SK-N-SH (cell line): Measurements from ENCODE around the gene PODN. TPM values are rescaled to one million over a fixed set of nuclear protein-coding genes. Genes with fewer than 3 reads are reported as not detected.

Source experiments
- CTCF ChIA-PET: fragments of 300-600, 350-600 bp; formaldehyde crosslinking; extraction: SDS; loops from one replicate; lab custom pipeline; 2021; lab: Yijun Ruan, JAX
- POLR2A ChIA-PET: fragments of 350-600 bp; sonication (Branson Sonifier 250); formaldehyde crosslinking; extraction: SDS; loops from one replicate; lab custom pipeline; 2020; ENCODE audit warnings: antibody characterized with exemption, inconsistent platforms; lab: Yijun Ruan, JAX
- DNase-seq: peaks from one replicate; pipeline ENCODE4 v3.0.0; 2012
- H2AFZ ChIP-seq: fragments of 200-600 bp; sonication (generic); 2 replicates; pipeline ENCODE4 v1.8.1; 2016; ENCODE audit warnings: antibody characterized with exemption, mild to moderate bottlenecking, low read depth
- H3F3A ChIP-seq: fragments of 200-600 bp; sonication (generic); replicated peaks from 2 replicates; pipeline ENCODE3; 2016; ENCODE audit warnings: antibody characterized with exemption, mild to moderate bottlenecking; ENCODE audit not compliant: insufficient read depth
- H3K27ac ChIP-seq, 2 experiments: fragments of 200-500 bp in 1 of 2; fragments of 200-600 bp in 1 of 2; sonication (Bioruptor generic) in 1 of 2; sonication (generic), shearing (Covaris generic) in 1 of 2; 2 replicates each; pipeline versions ENCODE4 v1.5.1 to v1.6.1; 2014 to 2016; ENCODE audit warnings: low read depth in 2 of 2, inconsistent platforms in 1 of 2, low read length in 1 of 2, mild to moderate bottlenecking in 1 of 2, mixed read lengths in 1 of 2
- H3K27me3 ChIP-seq: fragments of 200-600 bp; sonication (generic), shearing (Covaris generic); 2 replicates; pipeline ENCODE4 v1.6.1; 2016; ENCODE audit warnings: mixed run types; ENCODE audit not compliant: insufficient read depth
- H3K36me3 ChIP-seq, 2 experiments: fragments of 200-500 bp in 1 of 2; fragments of 200-600 bp in 1 of 2; sonication (Bioruptor generic) in 1 of 2; sonication (generic) in 1 of 2; replicated peaks in 1 of 2; 2 replicates each; pipeline versions ENCODE3 to v1.5.1; 2014 to 2016; ENCODE audit warnings: low read length in 1 of 2, mild to moderate bottlenecking in 1 of 2; ENCODE audit not compliant: insufficient read depth in 2 of 2, control insufficient read depth in 1 of 2
- H3K4me1 ChIP-seq, 2 experiments: fragments of 200-500 bp in 1 of 2; fragments of 200-600 bp in 1 of 2; sonication (Bioruptor generic) in 1 of 2; sonication (generic), shearing (Covaris generic) in 1 of 2; 2 replicates each; pipeline versions ENCODE4 v1.5.1 to v1.6.1; 2014 to 2016; ENCODE audit warnings: low read depth in 1 of 2, low read length in 1 of 2, mixed run types in 1 of 2; ENCODE audit not compliant: insufficient read depth in 2 of 2, control insufficient read depth in 1 of 2
- H3K4me2 ChIP-seq: fragments of 200-600 bp; sonication (generic), shearing (Covaris generic); 2 replicates; pipeline ENCODE4 v1.6.1; 2017; ENCODE audit warnings: mixed run types
- H3K4me3 ChIP-seq, 2 experiments: fragments of 200-500 bp in 1 of 2; fragments of 200-600 bp in 1 of 2; sonication (Bioruptor generic) in 1 of 2; sonication (generic), shearing (Covaris generic) in 1 of 2; 2 replicates each; pipeline versions ENCODE4 v1.5.1 to v1.8.1; 2014 to 2016; ENCODE audit warnings: low read depth in 2 of 2, inconsistent platforms in 1 of 2, low read length in 1 of 2, mild to moderate bottlenecking in 1 of 2, mixed read lengths in 1 of 2, moderate library complexity in 1 of 2
- H3K79me2 ChIP-seq: fragments of 200-600 bp; sonication (generic); 2 replicates; pipeline ENCODE4 v1.8.1; 2017; ENCODE audit warnings: mild to moderate bottlenecking; ENCODE audit not compliant: insufficient read depth
- H3K9ac ChIP-seq: fragments of 200-600 bp; sonication (generic); 2 replicates; pipeline ENCODE4 v1.6.1; 2017; ENCODE audit warnings: mixed run types
- H3K9me2 ChIP-seq: fragments of 200-600 bp; sonication (generic); 2 replicates; pipeline ENCODE4 v1.6.1; 2017; ENCODE audit warnings: mixed run types
- H3K9me3 ChIP-seq: fragments of 200-600 bp; sonication (generic); 2 replicates; pipeline ENCODE4 v1.6.1; 2017; ENCODE audit warnings: mixed run types, mild to moderate bottlenecking, moderate library complexity
- H4K20me1 ChIP-seq: fragments of 200-600 bp; sonication (generic); 2 replicates; pipeline ENCODE4 v1.6.1; 2017; ENCODE audit warnings: mild to moderate bottlenecking, mixed run types; ENCODE audit not compliant: insufficient read depth
- CHD2 ChIP-seq: fragments of 150-350 bp; IDR thresholded peaks from 2 replicates; pipeline ENCODE4 v1.6.1; 2018; ENCODE audit warnings: low read length; ENCODE audit not compliant: partially characterized antibody
- EZH2phosphoT487 ChIP-seq: fragments of 200-600 bp; sonication (generic); IDR thresholded peaks from 2 replicates; pipeline ENCODE4 v1.6.1; 2017; ENCODE audit warnings: low read depth, mixed run types, mild to moderate bottlenecking, antibody characterized with exemption, moderate library complexity, borderline replicate concordance
- GABPA ChIP-seq: IDR thresholded peaks from 2 replicates; pipeline ENCODE4 v1.4.0; 2012; ENCODE audit warnings: low read depth, mild to moderate bottlenecking
- NRF1 ChIP-seq: IDR thresholded peaks from 2 replicates; pipeline ENCODE4 v1.6.1; 2012; ENCODE audit warnings: low read depth, mild to moderate bottlenecking, low read length
- RCOR1 ChIP-seq: fragments of 150-350 bp; IDR thresholded peaks from 2 replicates; pipeline ENCODE4 v1.6.1; 2017; ENCODE audit warnings: antibody characterized with exemption, low read length
- RFX5 ChIP-seq: IDR thresholded peaks from 2 replicates; pipeline ENCODE4 v1.6.1; 2012; ENCODE audit warnings: mild to moderate bottlenecking, improper control_type of control experiment, low read length
- SMC3 ChIP-seq: IDR thresholded peaks from 2 replicates; pipeline ENCODE4 v1.6.1; 2012; ENCODE audit warnings: low read depth, low read length, improper control_type of control experiment
- TAF1 ChIP-seq: IDR thresholded peaks from 2 replicates; pipeline ENCODE4 v1.6.1; 2012; ENCODE audit warnings: low read depth, mild to moderate bottlenecking, low read length, moderate library complexity, borderline replicate concordance
- TCF12 ChIP-seq: IDR thresholded peaks from 2 replicates; pipeline ENCODE4 v1.4.0; 2012
- USF2 ChIP-seq: fragments of 150-350 bp; IDR thresholded peaks from 2 replicates; pipeline ENCODE4 v1.6.1; 2017; ENCODE audit warnings: antibody characterized with exemption, low read length, low read depth, borderline replicate concordance
- WGBS: methylation state at CpG from one replicate; pipeline ENCODE4 v1.1.6; 2017; ENCODE audit warnings: low lambda C conversion rate; 5-methylcytosine and 5-hydroxymethylcytosine counted together
- polyA plus RNA-seq, 3 experiments: library from polyadenylated mRNA; depleted of rRNA; stranded (reverse); fragments of >200 nt; gene quantifications; 2 replicates each; pipeline ENCODE4 v1.2.3, GENCODE V29; 2012
- TF ChIP-seq, protein P1 (sequence below): IDR thresholded peaks from 2 replicates; pipeline ENCODE4 v1.4.0; 2012; ENCODE audit warnings: low read depth, borderline replicate concordance

PODN gene
- polyA plus RNA-seq, 1 of the 3 experiments (the other 2 are of a cell fraction) = 2.0 TPM

DNA sequence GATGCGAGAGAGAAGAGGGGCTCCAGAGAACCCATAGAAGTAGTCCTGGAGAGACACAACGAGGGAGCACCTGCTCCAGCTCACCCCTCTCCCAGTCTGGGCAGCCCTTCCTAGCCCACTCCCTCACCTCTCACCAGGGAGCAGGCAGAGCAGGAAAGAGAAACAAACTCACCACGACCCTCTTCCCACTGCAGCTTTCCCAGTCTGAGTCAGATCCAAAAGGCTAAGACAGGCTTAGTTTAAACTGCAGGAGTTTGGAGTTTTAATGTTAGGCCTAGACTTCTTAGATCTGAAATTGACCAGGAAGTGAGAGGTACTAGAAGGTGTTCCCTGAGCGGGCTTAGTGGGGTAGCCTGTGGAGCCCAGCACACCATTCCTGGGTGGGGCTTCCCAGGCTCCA, 50.8 kb downstream of the PODN start:
- WGBS = 87% methylated on average over 4 of the region's 4 CpGs
- Histone ChIP-seq H3K9me2 (no peaks in the 10 kb centered on the region), H3K27ac (no peak overlapping the region), H3K4me2 (no peak overlapping the region), H3K79me2 (no peaks in the 10 kb centered on the region), H3K9ac (no peak overlapping the region), H3K9me3 (no peaks in the 10 kb centered on the region), H4K20me1 (no peaks in the 10 kb centered on the region), H3K4me1 (peaks cover 22 to 35% of the 10 kb centered on the region in 2 experiments; a peak in 3 of 4 replicates), H3K27me3 (no peaks in the 10 kb centered on the region), H2AFZ (no peak overlapping the region), H3K36me3 (no peaks in the 10 kb centered on the region), H3F3A (no peaks in the 10 kb centered on the region), H3K4me3 (no peak overlapping the region)
- POLR2A ChIA-PET = interaction anchor here (0.6 kb wide), 1 partner anchor 387 kb away, joined by 3 read pairs; the partner anchor contains the start of gene ZYG11B
- DNase-seq = no peak
- TF ChIP-seq TCF12 = no peak
- no peak for TF ChIP-seq NRF1
- no peak for TF ChIP-seq CHD2
- TF ChIP-seq GABPA = no peak
- TF ChIP-seq TAF1 = no peak
- TF ChIP-seq, protein P1, sequence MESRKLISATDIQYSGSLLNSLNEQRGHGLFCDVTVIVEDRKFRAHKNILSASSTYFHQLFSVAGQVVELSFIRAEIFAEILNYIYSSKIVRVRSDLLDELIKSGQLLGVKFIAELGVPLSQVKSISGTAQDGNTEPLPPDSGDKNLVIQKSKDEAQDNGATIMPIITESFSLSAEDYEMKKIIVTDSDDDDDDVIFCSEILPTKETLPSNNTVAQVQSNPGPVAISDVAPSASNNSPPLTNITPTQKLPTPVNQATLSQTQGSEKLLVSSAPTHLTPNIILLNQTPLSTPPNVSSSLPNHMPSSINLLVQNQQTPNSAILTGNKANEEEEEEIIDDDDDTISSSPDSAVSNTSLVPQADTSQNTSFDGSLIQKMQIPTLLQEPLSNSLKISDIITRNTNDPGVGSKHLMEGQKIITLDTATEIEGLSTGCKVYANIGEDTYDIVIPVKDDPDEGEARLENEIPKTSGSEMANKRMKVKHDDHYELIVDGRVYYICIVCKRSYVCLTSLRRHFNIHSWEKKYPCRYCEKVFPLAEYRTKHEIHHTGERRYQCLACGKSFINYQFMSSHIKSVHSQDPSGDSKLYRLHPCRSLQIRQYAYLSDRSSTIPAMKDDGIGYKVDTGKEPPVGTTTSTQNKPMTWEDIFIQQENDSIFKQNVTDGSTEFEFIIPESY = no peak
- CTCF ChIA-PET = interaction anchor here (1.1 kb wide), 1 partner anchor 52 kb away, joined by 3 read pairs; no protein-coding TSS in a partner anchor

GRCh38 chr1:53114090-53114489, 52.1 kb downstream of the PODN start:
- Histone ChIP-seq H3K4me1 (peaks cover 17 to 29% of the 10 kb centered on the region in 2 experiments; a peak in 3 of 4 replicates), H4K20me1 (no peaks in the 10 kb centered on the region), H2AFZ (no peak overlapping the region), H3K36me3 (no peaks in the 10 kb centered on the region), H3K9ac (no peak overlapping the region), H3K27ac (no peak overlapping the region), H3K79me2 (no peaks in the 10 kb centered on the region), H3K9me3 (no peaks in the 10 kb centered on the region), H3K9me2 (no peaks in the 10 kb centered on the region), H3K4me2 (no peak overlapping the region), H3K27me3 (no peaks in the 10 kb centered on the region), H3K4me3 (no peak overlapping the region), H3F3A (no peaks in the 10 kb centered on the region)
- TF ChIP-seq GABPA (no peak), SMC3 (no peak), RFX5 (no peak), EZH2phosphoT487 (no peak), USF2 (no peak), RCOR1 (no peak)
- WGBS = 93% methylated on average over 5 of the region's 6 CpGs
- DNase-seq = no peak
- ChIA-PET CTCF (interaction anchor here (1.1 to 1.8 kb wide), 3 partner anchors 10 to 53 kb away, joined by 3 to 7 read pairs (median 3); no protein-coding TSS in a partner anchor), POLR2A (no interaction called here)
